Activated CD8-positive, alpha-beta memory T cell treated with anti-CD3 and anti-CD28 coated beads for 24 hours (primary cell): ENCODE data around the gene ADGRG4.
"Not testable (repeated sequence)": the region's sequence is repeated elsewhere in the genome, so short reads cannot be mapped to it uniquely, and the experiment has no call there.

Experiments
- DNase-seq: peaks from one replicate; pipeline ENCODE4 v3.0.0-alpha.2; 2020

The ADGRG4 gene, protein sequence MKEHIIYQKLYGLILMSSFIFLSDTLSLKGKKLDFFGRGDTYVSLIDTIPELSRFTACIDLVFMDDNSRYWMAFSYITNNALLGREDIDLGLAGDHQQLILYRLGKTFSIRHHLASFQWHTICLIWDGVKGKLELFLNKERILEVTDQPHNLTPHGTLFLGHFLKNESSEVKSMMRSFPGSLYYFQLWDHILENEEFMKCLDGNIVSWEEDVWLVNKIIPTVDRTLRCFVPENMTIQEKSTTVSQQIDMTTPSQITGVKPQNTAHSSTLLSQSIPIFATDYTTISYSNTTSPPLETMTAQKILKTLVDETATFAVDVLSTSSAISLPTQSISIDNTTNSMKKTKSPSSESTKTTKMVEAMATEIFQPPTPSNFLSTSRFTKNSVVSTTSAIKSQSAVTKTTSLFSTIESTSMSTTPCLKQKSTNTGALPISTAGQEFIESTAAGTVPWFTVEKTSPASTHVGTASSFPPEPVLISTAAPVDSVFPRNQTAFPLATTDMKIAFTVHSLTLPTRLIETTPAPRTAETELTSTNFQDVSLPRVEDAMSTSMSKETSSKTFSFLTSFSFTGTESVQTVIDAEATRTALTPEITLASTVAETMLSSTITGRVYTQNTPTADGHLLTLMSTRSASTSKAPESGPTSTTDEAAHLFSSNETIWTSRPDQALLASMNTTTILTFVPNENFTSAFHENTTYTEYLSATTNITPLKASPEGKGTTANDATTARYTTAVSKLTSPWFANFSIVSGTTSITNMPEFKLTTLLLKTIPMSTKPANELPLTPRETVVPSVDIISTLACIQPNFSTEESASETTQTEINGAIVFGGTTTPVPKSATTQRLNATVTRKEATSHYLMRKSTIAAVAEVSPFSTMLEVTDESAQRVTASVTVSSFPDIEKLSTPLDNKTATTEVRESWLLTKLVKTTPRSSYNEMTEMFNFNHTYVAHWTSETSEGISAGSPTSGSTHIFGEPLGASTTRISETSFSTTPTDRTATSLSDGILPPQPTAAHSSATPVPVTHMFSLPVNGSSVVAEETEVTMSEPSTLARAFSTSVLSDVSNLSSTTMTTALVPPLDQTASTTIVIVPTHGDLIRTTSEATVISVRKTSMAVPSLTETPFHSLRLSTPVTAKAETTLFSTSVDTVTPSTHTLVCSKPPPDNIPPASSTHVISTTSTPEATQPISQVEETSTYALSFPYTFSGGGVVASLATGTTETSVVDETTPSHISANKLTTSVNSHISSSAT (N-terminal part only)

DNA sequence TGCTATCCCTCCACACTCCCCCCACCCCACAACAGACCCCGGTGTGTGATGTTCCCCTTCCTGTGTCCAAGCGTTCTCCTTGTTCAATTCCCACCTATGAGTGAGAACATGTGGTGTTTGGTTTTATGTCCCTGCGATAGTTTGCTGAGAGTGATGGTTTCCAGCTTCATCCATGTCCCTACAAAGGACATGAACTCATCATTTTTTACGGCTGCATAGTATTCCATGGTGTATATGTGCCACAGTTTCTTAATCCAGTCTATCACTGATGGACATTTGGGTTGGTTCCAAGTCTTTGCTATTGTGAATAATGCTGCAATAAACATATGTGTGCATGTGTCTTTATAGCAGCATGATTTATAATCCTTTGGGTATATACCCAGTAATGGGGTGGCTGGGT, at the start of gene ADGRG4:
ADGRG4 (plus strand) TSS at position 243 of the 400 bp plus-strand sequence. CDS start 7,815 bp downstream, outside the sequence.
- not testable (repeated sequence) for DNase-seq

DNA sequence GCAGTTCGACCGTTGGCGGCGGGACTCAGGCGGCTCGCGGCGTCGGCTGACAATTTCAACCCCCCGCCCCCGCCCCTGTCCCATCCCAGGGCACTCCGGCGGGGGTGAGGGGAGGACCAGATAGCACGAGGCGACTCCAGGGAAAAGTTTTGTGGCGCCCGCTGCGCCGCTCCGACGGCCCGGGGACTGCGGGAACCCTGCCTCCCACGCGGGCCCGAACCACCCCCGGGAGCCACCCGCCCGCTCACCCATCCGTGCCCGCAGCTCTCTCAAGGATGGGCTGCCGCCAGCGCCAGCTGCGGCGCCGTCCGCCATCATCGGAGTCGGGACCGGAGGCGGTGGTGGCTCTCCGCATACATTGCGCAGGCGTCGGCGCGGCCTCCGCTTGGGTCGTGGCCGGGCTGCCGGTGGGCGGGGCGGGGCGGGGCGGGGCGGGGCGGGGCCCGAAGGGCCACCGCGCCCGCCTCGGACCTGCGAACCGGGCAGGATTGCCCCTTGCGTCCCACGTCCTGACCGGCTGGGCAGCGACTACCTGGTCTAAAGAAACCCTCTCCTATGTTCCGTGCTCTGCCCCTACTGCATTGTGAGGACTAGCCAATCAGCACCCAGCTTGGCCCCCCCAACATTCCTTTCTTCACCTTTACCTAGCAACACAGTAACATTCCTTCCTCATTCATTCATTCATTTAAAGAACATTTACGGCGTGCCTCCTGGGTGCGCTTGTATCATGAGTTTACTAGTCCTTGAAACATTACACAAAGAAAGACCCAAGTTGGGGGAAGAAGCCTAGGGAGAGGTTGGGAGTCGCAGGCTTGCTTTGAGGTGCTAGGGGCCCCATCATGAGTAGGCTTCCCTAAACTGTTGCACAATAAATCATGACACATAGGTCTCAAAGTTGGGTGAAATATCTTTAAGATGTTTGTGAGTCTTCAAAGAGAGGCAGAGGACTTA, 49.4 kb upstream of the ADGRG4 start, which contains the start of gene MAP7D3:
MAP7D3 (minus strand) TSS at position 360 of the 951 bp plus-strand sequence; CDS start at position 318, 42 bp downstream.
- peak; percentile 81 for DNase-seq

DNA sequence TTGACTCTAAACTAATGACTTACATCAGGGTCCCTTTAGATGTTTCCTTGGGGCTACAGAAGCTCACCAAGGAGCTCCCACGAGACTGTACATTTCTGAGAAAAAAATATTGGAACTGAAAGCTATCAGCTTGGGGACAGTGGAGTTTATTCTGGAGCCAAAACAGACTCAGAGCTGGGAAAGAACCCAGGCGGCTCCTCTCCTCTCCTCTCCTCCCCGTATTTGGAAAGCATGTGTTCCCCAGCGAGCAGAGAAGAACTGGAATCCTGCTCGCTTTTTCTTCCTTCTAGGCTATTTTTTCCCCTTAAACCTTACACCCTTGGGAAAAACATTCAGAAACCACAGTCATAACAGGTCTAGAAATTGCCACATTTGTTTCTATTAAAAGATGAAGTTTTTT, 45.2 kb upstream of the ADGRG4 start:
- DNase-seq, result no peak

DNA sequence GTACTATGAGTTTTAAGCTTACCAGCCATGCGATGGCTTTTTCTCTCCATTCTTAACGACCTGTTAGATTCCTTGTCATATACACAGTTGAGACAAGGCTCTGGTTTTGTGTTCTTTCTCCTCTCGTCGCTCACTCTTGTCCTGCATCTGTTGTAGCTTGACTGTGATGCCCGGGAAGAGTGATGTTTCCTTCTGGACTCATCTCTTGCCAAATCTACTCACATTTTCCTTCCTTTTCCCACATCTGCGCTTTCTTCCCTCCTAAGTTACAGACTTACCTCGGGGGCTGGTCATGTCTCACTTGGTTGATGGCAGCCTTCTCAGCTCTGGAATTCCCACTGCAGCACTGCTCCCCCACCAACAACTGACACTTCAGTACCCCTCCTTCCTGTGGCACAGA, 44.7 kb upstream of the ADGRG4 start:
- DNase-seq, result no peak

DNA sequence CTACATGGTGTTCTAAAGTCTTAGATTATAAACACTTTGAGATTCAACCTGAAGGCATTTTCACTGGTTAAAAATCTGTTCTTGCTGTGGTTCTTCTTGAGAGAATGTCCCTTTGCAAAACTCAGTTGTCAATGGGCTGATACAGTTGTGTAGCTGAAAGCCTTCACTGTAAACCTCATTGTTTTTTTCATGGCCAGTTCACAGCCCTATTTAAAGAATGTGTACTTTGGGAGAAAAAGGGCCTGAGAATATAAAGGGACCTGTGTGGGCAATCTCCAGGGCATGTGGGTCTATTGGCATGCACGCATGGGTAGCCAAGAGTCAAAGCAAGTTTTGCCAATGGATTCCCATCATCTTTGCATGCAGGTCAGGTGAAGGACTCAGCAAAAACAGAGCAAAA, 41.8 kb upstream of the ADGRG4 start:
- no peak for DNase-seq

DNA sequence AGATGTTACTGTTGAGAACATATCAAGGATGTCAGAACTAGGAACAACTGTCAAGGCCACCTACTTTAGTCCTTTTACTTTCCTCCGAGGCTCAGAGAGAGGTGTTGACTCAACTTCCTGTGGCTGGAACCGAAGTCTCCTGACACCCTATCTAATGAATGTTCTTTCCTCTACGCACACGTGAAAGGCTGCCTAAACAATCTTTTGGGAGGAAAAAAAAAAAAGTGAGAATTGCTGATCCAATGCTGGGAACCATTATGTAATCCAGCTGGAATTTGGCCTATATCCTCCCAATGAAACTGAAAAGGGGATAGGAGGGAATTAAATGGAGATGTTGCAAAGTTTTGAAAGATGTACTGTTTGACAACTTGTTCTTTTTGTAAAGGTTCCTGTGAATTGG, 41.2 kb upstream of the ADGRG4 start:
- no peak for DNase-seq

DNA sequence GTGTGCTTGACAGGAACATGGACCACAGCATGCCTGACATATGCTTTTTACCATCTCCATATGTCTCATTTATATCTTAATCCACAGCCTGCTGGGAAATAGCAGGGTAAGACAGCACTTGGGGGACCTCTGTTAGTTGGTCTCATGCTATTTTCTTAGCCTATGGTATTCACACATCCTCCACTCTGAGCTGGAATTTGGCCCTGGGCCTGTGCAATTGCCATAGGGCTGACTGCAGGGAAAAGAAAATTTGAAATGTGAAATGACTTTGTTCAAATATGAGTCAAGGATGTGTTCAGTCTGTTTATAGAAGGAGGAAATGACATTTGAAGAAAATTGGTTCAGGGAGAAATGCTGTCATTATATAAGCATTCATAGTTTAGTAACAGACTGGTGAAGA, 40.0 kb upstream of the ADGRG4 start:
- no peak for DNase-seq

DNA sequence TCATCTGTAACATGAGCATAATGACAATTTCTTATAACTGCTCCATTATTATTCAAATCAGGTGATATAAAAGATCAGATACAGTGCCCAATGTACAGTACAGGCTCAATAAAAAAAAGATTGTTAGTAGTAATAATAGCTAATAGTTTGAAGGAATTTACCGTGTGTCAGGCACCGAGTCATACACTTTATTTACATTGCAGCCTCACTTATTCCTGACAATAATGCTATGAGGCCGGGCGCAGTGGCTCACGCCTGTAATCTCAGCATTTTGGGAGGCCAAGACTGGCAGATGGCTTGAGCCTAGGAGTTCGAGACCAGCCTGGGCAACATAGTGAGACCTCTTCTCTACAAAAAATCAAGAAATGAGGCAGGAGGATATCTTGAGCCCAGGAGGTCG, 39.4 kb upstream of the ADGRG4 start:
- DNase-seq, result no peak

DNA sequence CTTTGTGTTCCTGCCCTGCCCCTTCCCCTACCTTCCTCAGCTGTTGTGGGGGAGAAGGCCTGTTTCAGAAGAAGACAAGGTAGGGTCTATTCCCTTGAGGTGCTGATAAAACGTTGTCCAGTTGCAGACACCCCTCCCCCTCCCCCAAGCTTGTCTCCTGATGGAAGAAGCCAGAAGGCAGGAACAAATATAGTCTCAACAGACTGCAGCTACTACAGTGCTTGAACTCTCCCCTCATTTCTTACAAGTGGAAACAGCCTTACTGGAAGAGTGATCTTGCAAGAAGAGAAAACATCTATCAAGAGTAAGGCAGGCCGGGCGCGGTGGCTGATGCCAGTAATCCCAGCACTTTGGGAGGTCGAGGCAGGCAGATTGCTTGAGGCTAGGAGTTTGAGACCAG, 38.5 kb upstream of the ADGRG4 start:
- DNase-seq, result no peak

DNA sequence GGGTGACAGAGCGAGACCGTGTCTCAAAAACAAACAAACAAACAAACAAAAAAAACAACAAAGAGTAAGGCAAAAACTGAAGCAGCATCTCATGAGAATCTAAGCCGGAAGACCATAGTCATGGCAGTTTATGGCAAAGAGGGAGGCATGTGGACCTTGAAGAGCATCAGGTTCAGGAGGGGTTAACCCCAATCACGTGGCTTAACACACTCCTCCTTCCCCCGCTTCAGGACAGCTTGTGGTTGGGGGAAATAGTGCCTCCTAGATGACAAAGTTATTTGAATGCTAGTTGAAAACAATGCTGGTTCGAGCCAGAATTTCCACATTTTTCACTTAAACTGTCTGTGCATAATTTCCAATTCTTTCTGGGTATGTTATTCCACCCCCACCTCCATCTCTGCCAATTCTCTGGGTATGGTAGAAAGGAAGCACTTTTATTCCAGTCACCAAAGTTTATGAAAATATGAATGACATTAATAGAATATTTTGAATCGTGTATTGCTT, 37.9 kb upstream of the ADGRG4 start:
- no peak for DNase-seq

DNA sequence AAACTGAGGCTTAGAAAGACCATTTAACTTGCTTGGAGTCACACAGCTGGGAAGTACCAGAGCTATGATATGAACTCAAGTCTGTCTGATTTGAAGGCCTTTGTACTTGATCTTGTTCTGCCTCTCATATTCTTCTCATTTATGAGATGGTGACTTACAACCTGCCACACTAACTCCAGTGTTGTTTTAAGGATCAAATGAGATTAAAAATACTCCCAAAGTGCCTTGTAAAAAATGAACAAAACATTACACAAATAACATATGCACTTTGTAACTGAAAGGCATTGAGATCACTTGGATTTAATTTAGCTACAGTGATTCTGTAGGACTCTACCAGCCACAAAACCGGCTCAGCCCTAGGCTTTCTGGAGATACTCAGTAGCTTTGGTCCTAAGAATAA, 33.9 kb upstream of the ADGRG4 start:
- no peak for DNase-seq

DNA sequence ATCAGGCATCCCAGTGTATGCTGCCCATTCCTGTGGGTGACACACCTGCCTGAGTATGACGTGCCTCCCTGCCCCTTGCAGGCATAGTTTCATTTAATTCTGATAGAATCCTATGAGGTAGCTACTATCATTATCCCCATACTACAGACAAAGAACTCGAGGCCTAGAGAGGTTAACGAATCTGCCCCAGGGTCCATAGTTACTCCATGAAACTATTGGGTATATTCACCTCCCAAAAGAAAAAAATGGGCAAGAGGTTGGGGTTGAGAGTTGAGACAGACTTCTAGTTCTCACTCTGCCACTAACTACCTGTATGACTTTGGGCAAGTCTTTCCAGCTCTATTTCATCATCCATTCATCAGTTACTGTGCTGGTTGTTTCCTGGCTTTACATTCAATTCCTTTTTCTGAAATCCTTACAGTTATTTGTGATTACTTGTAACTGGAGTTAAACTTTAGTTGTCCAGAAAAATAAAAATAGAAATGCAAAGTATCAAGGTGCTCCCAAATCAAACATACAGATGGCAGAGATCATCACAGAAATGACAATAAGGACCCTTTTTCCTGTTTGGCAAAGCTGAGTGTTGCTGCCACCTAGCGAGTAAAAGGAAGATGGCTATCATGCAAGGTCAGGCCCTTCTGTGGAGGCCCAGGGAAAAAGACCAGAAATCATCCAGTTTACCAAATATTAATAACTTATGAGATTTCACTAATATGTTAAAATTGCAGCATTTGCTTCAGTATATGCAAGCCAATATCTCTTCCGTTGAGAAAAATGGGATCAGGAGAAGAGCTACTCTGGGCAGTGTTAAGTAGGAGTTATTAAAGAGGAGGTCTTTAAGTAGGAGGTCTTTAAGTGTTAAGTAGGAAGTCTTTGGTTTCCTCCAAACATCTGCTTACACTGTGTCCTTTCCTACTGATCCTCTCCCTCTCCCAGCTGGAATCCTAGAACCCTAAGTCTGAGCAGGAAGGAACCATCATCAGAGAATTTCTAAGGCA, 32.4 kb upstream of the ADGRG4 start:
- peak; percentile 66 for DNase-seq

DNA sequence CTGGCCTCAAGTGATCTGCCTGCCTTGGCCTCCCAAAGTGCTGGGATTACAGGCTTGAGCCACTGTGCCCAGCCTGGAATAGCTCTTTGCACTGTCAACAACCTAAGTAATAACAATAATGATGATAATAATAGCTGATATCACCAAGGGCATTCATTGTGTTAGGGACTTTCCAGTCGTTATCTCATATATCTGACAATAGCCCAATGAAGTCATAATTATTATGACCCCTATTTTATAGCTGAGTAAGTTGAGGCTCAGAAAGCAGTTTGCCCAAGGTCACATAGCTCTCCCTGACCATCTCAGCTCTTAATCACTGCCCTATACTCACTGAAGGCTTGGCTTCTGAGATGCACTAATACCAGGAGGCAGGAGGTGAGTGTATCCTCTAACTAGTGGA, 30.8 kb upstream of the ADGRG4 start:
- no peak for DNase-seq

DNA sequence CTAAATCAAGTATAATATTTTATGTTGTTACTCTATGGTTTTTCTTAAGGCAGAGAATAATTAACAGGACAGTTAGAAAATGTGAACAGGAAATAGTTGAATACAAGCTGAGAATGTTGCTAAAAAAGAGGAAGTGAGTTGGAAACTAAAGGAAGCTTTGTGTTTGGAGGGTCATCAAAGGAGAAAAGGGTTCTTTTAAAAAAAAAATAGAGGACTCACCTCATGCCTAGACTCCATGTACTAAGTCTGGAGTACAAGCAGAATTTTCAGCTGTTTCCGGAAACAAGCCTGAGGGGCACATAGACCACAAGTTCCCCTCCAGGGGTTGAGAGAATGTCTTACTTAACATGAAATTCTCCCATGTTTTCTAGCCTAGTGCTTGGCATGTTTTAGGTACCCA, 29.5 kb upstream of the ADGRG4 start:
- DNase-seq, result no peak

DNA sequence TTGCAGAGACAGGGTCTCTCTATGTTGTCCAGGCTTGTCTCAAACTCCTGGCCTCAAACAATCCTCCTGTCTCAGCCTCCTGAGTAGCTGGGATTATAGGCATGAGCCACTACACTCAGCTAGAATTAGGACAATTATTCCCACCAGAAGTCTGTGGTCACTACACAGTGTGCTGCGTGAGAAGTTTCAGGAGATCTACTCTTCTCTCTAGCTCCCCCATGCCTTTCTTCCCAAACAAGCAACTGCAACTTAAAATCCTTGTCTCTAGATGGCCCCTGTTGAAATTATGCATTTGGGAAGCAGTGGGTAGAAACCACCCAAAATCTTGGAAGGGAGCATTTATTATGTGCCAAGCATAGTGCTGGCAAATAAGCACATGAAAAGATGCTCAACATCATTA, 28.4 kb upstream of the ADGRG4 start:
- DNase-seq, result no peak

DNA sequence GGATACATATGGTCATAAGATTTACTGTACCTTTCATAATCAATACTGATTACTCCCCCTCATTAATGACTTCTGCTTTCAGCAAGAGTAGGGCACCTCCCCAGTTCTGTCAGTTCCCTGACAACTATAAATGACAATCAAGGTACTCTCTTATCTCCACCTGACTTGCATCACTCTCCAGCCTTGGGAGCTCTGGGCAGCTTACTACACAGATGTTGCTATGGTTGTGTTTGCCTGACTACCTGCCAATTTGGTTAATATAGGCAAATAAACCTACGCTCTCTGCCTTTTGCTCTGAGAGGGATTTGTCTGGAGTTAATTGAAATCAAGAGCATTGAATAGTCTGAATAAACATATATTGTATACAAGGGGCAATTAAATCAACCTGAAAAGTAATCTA, 26.8 kb upstream of the ADGRG4 start:
- DNase-seq, result no peak

DNA sequence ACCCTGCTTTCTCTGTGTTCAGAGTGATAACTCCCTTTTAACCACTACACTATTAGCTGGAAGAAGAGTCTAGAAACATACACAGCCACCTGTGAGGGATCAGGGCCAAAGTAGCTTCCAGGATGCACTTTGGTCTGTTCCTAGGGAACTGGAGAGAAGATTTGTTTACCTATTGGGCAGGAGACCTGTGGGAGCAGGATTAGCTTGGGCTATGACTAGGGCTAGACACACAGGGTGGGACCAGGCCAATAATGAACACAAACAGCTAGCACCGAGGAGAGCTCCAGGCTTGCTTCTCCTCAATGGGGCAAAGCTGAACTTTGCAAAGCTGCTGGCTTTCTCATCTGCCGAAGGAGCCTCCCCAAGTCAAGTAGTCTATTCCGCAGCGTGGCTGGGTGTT, 25.2 kb upstream of the ADGRG4 start:
- DNase-seq, result no peak

DNA sequence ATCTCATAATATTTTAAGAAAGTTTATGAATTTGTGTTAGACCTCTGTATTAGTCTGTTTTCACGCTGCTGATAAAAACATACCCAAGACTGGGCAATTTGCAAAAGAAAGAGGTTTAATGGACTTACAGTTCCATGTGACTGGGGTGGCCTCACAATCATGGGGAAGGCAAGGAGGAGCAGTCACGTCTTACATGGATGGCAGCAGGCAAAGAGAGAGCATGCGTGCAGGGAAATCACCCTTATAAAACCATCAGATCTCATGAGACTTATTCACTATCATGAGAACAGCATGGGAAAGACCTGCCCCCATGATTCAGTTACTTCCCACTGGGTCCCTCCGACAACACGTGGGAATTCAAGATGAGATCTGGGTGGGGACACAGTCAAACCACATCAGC, 14.4 kb upstream of the ADGRG4 start:
- not testable (repeated sequence) for DNase-seq

DNA sequence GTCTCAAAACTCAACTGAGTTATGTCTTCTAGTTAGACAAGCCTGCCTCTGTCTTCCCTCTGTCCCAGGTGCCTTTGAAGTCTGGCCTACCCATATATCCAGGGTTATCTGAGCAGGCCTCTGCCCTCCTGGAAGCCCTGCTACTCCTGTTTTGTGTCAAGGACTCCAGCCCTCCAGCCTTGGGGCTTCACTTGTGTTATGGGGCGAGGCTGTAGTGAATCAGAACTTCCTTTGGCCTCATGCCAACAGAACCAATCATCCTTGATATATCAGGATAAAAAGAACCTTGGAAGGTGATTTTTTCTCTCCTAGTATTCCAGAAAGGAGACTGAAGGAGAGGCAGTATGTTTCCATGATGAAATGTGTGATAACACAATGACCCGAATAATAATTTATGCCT, 8.9 kb upstream of the ADGRG4 start:
- no peak for DNase-seq

DNA sequence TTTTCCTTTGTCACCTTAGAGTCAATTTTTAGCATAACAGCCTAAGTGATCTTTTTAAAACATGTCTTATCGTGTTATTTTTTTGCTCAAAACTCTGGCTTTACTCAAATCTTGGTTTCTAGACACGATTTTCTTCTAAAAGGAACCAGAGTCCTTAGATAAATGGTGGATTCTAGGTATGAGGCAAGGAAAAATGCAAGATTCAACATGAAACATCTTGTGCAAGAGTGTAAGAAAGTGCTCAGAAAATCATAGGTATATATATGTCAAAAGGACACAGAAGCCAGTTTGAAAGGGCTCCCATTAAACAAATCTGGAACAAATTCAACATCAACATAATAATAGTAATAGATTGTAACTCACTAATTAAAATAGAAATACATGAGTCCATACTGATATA, 8.1 kb upstream of the ADGRG4 start:
- DNase-seq, result no peak
